ENCODE measurements around the gene ZNF783.
"Not testable (repeated sequence)": the region's sequence is repeated elsewhere in the genome, so short reads cannot be mapped to it uniquely, and the experiment has no call there.

Gene ZNF783

DNA sequence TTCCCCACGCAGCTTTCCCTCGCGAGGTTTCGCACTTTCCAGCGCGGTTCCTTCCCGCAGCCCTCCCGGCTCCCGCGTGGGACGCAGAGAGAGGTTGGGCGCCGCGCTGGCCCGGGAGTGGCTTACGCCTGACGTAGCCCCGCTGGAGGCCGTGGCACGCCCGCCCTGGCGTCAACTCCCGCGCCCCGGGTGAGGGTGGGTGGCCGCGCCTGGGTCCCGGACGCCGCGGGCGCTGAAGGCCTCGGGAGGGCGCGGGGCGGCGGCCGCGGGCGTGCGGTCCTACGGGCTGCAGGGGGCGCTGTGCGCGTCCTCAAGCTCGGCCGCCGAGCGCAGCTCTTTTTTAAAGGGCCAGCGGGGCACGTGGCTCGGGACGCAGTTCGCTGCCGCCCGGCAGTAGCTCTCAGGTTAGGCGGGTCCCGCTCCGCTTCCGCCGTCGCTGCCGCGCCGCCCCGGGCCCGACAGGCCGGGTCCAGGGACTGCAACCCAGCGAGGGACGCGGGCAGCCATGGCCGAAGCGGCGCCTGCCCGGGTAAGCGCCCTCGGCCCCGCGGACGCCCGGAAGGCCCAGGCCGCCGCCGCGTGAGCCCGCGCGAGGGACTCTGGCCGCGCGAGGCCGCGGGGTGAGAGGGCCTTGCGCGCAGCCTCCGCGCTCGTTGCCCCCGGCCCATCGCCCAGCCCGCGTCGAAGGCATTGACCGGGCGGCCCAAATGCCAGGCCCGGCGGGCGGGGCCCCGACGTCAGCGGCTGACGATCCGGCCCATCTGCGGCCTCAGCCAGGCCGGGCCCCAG lies at the start of gene ZNF783:
ZNF783 (plus strand) TSS at position 368 of the 789 bp plus-strand sequence; CDS start at position 506, 138 bp downstream.
- peak; percentile 86 for DNase-seq

DNA sequence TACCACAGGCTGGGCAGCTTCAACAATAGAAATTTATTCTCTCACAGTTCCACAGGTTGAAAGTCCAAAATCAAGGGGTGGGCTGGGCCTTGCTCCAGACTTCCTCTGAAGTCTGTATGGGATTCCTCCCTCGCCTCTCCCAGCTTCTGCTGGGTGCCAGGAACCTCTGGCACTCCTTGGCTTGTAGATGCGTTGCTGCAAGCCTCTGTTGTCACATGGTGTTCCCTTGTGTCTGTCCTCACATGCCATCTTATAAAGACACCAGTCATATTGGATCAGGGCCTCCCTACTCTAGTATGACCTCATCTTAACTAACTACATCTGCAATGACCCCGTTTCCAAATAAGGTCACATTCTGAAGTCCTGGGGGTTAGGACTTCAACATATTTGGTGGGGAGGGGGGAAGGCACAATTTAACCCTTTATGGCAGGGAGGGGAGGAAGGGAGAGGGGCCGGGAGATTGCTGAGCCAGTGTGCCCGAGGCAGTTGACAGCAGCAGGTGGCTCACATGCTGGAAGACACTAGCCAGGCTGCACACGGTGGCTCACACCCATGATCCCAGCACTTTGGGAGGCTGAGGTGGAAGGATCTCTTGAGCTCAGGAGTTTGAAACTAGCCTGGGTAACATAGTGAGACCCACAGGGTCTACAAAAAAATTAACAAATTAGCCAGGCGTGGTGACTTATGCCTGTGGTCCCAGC lies 47.8 kb upstream of the ZNF783 start:
- DNase-seq: no peak

DNA sequence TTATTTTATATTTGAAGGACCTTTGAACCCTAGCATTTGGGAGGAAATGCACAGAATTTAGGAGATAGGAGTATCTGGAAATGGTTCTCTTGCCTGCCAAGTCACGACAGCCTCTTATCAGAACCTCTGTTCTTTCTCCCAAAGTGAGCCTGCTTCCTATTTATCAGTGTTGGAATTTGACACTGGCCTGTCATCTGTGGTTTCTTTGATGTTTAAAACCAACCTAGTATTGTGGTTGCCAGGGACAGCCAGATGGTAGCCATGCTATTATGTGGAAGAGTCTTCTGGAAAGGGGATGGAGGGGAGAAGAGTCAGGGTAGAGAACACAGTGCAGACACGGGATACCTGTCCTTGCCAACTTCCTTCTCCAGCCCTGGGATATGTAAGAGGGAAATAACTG lies 45.6 kb upstream of the ZNF783 start:
- DNase-seq: no peak

DNA sequence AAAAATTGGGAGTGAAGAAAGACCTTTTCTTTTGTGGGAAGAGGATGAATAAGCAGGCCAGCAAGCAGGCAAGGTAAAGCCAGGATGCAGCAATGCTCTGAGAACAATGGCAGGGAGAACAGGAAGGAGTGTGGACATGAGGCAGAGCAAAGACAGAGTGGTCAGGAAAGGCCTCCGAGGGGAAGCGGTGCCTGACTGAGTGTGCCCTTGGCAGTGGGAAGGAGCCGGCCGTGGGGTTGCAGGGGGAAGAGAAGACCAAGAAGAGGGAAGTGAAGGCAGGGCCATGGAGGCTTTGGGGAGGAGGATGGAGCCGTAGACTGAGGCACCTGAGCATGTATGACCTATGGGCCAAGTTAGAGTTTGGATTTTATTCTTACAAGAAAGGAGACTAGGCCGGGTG lies 44.4 kb upstream of the ZNF783 start:
- no peak for DNase-seq

DNA sequence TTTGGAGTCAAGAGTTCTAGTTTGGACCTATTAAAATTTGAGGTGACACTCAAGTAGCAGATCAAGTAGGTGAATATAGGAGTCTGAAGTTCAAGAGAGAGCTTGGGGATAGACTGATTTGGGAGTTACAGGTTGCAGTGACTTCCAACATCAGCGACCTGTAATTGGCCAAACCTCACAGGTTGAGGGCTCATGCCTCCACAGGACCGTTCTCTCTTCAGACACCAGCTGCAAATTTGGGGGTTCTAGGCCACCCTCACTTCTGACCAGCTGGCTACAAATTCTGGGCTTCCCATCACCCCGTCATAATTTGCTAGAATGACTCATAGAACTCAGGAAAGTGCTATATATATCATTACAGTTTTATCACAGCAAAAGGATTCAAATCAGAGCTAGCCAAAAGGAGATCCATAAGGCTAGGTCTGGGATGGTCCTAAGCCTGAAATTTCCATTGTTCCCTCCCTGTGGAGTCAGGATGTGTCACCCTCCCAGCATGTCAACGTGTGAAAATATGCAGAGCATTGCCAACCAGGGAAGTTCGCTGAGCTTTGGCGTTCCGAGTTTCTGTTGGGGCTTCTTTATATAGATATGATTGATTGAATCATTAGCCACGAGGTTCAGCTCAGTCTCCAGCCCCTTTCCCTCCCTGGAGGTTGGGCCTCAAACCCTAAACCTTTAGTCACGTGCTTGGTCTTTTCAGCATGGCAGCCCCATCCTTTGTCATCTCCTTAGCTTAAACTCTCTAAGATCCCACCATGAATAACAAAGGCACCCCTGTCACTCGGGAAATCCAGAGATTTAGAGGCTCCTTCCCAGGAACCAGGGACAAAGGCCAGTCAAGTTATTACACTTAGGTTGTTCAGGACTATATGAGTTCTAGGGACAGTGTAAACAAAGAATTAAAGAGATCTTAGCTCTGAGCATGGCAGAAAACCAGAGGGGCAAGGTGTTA lies 43.3 kb upstream of the ZNF783 start:
- no peak for DNase-seq

DNA sequence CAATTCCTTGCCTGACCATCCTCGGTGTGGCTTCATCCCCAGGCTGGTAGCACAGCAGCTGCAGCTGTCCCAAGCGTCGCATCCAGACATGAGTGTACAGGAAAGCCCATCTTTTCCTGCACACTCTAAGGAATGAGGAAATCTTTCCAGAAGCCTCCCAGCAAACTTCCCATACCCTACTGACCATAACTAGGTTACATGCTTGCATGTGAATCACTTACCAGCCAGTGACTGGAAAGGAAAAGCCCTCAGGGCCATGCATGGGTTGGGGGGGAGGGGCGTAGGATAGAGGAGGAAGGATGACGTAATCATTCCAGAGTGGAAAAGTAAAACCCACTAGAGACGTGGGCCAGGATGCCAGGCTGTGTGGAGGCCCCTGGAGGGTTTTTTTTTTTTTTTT lies 41.5 kb upstream of the ZNF783 start:
- no peak for DNase-seq

DNA sequence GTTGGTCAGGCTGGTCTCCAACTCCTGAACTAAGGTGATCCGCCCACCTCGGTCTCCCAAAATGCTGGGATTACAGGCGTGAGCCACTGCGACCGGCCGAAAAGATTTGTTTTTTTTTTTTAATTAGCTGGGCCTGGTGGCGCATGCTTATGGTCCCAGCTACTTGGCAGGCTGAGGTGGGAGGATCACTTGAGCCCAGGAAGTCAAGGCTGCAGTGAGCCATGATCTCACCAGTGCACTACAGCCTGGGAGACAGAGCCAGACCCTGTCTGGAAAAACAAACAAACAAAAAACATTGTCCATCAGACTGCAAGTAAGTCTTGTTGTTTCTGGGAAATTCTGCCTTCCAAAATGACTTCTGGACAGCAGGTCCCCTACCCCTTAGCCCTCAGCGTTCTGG lies 38.8 kb upstream of the ZNF783 start:
- DNase-seq: no peak

DNA sequence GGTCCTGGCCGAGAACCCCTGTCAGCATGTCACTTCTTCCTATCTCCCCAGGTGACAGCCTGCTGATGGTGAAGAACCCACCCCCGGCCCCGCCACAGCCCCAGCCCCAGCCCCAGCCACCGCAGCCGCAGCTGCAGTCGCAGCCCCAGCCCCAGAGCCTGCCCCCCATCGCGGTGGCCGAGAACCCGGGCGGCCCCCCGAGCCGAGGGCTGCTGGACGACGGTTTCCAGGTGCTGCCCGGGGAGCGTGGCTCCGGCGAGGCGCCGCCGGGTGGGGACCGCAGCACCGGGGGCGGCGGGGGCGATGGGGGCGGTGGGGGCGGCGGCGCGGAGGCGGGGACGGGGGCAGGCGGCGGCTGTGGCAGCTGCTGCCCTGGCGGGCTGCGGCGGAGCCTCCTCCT lies 38.2 kb upstream of the ZNF783 start:
- no peak for DNase-seq

DNA sequence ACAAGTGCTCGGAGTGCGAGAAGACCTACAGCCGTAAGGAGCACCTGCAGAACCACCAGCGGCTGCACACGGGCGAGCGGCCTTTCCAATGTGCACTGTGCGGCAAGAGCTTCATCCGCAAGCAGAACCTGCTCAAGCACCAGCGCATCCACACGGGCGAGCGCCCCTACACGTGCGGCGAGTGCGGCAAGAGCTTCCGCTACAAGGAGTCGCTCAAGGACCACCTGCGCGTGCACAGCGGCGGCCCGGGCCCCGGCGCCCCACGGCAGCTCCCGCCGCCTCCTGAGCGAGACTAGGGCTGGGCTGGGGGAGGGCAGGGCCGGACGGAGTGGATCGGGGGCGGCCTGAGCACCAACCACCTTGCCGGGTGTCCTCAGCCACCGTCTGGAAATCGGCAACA lies 37.6 kb upstream of the ZNF783 start:
- no peak for DNase-seq

DNA sequence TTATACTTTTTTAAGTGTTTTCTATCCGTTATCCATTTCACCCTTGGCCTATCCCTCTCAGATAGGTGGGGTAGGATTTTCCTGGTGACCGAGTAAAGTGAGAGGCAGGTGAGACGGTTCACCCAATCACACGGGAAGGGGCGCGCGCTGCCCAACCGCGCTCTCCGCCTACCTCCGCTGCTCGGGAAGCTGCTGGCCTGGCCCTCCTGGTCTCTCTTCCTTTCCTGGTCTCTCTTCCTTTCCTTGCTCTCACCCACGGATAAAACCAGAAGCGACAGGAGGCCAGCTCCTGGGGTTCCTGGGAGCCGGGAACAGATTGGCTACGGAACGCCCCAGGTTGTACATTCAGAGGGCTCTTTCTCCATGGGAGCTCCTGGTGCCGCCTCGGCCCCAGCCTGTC lies 36.9 kb upstream of the ZNF783 start:
- no peak for DNase-seq

DNA sequence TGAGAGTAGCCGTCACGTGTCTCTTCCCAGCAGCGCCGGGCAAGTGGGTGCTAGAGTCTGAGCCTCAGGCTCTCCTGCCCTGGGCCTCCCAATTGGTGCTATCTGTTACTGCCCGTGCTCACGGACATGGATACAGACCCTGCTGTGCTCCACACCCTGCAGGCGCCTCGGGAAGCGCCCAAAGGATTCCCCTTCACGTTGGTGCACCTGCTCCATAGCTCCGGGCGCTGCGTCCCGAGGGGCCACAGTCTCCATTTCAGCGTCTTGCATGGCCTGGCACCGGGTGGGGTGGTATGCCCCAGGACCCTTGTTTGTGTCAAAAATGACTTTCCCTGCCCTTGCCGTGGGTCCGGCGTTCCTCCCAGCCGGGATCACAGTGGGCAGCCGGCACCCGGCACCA lies 36.3 kb upstream of the ZNF783 start:
- DNase-seq: no peak

DNA sequence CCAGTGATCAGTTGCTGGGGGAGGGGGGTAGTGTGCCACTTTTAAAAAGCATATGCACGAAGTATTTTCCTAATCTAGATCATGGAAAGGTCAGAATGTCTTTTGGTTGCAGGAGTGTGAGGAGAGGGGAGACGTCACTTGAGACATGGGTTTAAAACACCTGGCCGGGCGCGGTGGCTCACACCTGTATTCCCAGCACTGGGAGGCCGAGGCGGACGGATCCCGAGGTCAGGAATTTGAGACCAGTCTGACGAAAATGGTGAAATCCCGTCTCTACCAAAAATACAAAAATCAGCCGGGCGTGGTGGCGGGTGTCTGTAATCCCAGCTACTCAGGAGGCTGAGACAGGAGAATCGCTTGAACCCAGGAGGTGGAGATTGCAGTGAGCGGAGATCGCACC lies 35.6 kb upstream of the ZNF783 start:
- not testable (repeated sequence) for DNase-seq

DNA sequence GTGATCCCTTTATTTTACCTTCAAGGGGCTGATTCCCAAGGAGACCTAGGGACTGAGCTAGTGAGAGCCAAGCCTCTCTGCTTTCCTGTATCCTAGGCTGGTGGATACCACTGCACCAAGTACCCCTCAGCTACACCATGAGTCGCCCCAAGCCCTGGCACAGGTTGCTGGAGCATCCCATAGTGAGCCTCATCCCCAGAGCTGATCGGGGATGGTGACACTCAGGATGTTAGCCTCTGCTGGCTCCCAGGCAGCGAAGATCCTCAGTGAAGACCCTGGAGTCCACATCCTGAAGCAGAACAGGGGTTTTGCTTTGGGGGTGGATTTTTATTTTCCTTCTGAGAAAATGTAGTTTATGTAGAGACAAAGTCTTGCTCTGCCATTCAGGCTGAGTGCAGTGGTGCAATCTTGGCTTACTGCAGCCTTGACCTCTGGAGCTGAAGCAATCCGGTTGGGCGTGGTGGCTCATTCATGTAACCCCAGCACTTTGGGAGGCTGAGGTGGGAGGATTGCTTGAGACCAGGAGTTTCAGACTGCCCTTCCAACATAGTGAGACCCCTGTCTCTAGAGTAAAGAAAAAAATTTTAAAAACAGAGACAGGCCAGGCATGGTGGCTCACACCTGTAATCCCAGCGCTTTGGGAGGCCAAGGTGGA lies 35.0 kb upstream of the ZNF783 start:
- DNase-seq: no peak

DNA sequence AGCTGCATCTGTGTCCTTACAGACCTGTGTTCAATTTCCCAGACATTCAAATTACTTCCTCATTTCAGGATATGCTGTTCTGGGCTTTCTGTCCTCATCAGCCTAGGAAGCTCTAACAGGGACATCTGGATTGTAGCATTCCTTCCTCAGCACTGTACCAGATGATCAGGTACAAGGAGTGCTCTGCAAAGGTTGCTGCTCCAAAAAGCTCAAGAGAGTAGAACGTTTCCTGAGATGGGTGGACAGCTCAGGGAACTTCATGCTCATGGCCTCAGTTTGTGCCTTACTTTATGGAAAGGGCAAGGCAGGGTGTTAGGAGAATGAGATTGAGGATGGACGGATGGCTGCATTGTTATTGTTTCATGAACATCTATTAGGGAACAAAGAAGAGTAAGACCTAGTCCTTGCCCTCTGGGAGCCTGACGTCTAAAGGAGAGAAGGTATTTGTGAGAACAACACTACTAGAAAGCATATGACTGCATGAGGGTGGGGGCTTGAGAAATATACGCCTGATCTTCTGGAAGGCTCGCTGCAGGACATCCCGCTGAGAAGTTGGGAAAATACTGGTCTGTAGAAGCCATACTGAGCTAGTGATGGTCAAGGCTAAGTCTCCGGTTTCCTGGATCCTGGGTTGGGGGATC lies 33.0 kb upstream of the ZNF783 start:
- DNase-seq: no peak

DNA sequence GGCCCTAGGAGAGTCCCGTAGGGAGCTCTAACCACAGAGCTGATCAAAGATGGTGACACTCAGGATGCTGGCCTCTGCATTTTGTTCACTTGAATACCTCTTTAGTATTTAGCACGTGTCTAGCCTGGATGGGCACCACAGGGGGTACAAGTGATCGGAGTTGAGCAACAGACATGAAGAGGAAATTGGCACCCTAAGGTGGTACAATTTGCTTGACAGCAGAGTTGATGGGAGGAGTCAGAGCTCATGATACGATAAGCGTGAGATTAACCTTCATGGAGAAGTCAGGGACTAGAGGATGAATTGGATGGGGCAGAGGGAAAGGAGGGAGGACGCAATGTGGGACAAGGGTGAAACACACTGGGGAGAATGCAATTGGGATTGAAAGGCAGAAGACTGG lies 32.5 kb upstream of the ZNF783 start:
- no peak for DNase-seq

DNA sequence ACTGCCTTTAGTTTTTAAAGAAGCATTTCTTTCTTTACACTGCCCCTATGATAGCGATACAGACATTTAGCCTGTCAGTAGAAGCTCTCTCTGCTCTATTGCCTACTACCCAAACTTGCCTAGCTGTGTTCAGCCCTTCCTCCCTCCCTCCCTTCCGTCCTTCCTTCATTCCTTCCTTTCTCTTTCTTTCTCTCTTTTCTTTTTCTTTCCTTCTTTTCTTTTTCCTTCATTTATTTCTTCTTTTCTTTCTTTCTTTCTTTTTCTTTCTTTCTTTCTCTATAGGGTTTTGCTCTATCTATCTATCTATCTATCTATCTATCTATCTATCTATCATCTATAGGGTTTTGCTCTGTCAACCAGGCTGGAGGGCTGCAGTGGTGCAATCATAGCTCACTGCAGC lies 29.6 kb upstream of the ZNF783 start:
- no peak for DNase-seq

DNA sequence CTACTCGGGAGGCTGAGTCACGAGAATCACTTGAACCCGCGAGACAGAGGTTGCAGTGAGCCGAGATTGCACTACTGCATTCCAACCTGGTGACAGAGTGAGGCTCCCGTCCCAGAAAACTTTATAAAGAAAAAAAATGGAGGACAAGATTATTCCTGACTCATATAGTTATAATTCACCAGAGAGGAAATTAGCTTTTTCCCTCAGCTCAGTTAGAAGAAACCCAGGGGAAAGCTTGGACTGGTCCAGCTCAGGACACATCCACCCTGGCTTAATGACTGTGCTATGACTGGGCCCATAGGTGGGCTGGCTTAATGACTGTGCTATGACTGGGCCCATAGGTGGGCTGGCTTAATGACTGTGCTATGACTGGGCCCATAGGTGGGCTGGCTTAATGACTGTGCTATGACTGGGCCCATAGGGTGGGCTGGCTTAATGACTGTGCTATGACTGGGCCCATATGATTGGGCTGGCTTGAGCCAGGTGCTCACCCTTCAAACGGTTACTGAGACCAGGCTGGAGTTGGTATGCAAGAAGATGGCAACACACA lies 28.3 kb upstream of the ZNF783 start:
- not testable (repeated sequence) for DNase-seq

DNA sequence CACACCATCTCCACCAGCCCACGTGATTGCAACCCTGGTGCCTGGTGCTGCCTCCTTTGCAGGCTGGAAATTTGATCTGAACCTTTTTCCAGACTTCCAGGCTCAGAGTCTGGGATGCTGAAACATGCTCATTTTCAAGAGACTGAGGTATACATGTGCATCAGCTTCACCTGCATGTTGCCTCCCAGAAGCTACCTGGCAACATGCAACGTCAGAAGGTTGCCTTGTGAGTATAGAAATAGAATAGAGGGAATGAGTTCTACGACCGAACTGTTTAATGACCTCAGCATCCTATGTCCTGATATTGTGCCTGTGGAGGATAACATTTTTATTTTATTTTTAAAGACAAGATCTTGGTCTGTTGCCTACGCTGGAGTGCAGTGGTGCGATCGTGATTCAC lies 24.5 kb upstream of the ZNF783 start:
- no peak for DNase-seq

DNA sequence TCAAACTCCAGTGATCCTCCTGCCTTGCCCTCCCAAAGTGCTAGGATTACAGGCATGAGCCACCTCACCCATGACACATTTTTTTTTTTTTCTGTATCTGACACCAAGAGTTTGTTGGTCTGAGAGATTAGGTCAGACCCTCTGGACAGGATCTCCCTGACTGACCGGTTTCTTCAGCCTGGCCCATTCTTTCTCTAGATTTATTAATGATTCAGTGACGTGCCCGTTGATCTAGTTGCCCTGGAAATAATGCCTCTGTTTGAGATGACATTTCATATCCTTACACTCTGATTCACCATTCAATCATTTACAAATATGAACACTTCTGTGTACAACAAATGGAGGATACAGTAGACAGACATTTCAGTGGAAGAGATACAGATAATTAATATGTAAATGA lies 23.9 kb upstream of the ZNF783 start:
- DNase-seq: no peak

DNA sequence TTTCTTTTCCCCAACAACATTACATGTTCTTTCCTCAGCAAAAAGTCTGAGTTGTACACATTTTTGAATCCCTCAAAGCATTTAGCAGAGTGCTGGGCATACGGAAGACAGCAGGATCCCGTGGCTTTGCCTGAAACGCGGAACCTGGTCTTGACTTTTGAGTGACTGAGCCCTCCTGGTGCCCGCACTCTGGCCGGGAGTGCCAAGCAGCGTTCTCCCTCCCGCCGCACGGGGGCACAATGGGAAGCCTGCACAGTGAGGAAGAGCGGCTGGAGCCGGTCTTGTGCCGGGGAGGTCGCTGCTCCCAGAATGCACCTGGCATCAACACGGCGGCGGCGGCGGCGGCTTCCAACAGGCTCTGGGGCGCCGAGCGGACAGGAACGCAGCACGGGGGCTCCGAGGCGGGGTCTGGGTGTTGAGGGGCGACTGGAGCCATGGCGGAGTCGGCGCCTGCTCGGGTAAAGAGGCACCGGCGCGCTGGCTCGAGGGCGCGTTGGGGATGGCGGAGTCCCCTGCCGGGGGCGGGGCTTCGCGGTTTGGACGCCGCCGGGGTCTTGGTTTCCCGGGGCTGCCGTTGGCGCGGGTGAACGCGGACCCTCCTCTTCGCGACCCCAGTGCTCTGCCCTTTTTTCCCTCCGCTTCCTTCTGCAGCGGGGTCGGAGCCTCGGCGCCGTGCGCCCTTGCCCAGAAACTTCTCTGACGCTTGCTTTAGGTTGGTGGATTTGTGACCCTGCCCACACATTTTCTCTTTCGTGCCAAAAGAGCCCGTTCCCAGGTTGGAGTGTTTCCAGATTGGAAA lies 22.5 kb upstream of the ZNF783 start, which contains the start of gene ZNF212:
ZNF212 (plus strand) TSS at position 307 of the 799 bp plus-strand sequence; CDS start at position 435, 128 bp downstream.
- peak; percentile 90 for DNase-seq

DNA sequence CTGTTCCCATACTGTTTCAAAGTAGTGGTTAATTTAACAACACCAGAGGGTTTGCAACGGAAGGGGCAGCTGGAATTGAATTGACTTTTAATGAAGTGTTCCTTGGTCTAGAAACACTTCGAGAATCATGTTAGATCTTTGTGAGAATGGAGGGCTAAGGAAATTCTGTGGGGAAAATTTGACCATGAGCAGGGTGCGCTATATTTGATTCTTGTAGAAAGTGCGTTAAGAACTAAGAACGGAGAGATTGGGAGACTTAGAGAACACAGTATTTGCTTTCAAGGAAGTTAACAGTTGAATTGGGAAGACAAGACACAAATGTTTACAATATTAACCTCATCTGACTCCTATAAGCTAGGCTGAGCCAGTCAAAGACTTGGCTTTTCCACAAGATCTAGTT lies 21.4 kb upstream of the ZNF783 start:
- no peak for DNase-seq

All from OCI-M1 (cell line).